Stimulated activated CD8-positive, alpha-beta memory T cell treated with anti-CD3 and anti-CD28 coated beads, Interleukin-15, amount 100 ng/mL, for 48 hours (primary cell): ENCODE measurements around the gene ZFYVE21.

ENCODE experiments used
- DNase-seq, 2 donors: peaks; one replicate each; pipeline ENCODE4 v3.0.0-alpha.2; 2020; ENCODE audit warnings: low read depth in 2 of 2

Gene ZFYVE21

DNA sequence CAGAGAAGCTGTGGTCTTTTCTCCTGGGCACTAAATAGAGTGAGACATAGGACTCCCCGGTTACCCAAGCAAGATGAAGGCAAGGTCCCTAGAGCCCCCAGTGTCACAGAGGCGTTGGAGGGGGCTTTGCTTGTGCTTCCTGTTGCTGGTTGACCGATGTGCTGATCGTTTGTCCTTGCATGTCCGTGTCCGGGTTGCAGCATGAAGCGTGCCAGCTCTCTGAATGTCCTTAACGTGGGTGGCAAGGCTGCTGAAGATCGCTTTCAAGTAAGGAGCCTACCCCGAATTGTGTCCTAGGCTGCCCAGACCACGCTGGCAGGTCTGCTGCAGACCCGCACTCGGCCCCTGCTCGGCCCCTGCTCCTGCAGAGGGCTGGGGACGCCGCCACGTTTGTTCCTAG lies 23.5 kb upstream of the ZFYVE21 start:
- no peak for DNase-seq

DNA sequence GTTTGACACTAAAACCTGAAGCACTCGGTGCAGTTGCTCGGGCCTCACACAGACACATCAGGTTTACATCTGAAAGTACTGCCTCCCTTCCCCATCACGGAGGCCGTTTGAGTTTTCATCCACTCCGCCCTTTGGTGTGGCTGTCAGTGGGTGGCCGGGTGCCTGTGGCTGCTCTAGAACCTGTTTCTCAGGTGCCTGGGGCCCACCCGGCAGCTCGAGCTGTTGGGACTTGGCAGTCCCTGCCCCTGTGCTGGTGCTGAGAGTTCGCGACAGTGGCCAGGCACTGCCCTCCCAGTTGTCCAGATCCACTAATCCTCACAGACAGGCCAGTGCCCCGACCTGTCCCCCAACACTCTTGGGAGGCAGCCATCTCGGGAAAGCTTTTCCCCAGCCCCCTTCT lies 22.7 kb upstream of the ZFYVE21 start:
- DNase-seq: no peak

GRCh38 chr14:103693515-103693914 lies 22.1 kb upstream of the ZFYVE21 start:
- no peak for DNase-seq

- DNase-seq: no peak
Measured at GRCh38 chr14:103694572-103695026, 21.0 kb upstream of the ZFYVE21 start.

DNA sequence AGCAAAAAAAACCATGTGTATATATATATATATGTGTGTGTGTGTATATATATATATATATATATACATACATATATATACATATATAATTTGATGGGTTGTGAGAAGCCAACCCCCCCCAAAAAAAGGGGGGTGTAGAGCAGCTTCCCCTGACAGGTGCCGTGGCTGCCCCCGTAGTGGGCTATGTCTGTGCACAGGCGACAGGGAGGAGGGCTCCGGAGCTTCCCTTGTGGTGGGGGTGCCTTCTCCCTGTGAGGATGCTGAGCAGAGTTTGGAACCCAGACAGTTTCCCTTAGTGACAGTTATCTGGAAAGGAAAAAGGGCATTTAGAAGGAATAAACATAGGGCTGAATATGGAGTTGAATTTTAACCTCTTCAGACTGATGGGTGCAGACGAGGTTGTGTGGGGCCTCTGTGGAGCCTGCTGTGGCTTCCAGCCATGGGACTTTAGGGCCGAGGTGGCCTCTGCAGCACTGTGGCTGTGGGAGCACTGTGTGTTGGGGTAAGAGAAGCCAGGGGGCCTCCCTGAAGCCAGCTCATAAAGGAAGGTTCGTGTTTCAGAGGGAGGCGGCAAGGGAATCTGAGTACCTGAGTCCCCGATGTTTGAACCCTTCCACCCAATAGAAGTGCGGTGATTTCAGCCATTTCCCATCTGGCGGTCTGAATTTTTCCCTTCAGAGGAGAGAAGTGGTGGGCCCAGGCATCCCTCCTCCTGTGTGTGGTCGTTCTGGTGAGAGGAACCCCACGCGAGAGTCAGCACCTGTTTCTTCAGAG lies 20.1 kb upstream of the ZFYVE21 start:
- DNase-seq: no peak

- DNase-seq: no peak
Measured at GRCh38 chr14:103696070-103696402, 19.6 kb upstream of the ZFYVE21 start.

- DNase-seq: no peak
Measured at GRCh38 chr14:103696466-103697071, 19.0 kb upstream of the ZFYVE21 start.

- DNase-seq: no peak
Measured at GRCh38 chr14:103697206-103697602, 18.4 kb upstream of the ZFYVE21 start.

DNA sequence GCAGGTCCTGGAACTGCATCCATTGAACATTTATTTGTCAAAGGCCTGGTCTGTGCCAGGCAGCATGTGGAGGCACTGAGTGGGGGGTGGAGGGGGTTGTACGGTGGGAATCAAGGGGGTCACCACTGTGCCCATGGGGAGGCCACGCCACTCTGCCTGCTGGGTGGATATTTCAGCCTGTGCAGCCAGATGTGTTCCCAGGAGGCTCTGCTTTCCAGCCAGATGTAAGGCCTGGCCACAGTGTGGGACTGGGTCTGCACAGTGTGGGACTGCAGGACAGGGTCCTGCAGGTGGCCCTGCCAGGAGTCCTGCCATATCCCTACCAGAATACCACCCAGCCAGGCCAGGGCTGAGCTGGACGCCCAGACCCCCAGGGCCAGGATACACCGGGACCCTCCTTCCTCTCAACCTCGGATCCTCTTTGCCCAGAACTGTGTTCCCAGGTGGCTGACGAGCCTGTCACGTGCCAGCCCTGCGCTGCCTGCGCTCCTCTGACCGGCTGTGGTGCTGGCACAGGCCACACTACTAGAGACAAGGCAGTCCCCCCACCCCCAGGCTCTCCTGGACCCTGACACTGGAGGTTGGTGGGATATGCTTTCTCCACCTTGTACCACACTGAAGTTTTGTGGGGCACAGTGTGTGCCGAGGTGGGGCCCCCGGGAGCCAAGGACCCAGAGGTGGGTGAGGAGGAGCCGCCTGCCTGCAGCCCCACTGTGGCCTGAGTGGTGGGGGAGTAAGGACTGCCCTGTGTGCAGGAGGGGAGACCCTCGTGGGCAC lies 17.8 kb upstream of the ZFYVE21 start:
- no peak for DNase-seq

GRCh38 chr14:103698380-103699260 lies 17.0 kb upstream of the ZFYVE21 start:
- DNase-seq: no peak

DNA sequence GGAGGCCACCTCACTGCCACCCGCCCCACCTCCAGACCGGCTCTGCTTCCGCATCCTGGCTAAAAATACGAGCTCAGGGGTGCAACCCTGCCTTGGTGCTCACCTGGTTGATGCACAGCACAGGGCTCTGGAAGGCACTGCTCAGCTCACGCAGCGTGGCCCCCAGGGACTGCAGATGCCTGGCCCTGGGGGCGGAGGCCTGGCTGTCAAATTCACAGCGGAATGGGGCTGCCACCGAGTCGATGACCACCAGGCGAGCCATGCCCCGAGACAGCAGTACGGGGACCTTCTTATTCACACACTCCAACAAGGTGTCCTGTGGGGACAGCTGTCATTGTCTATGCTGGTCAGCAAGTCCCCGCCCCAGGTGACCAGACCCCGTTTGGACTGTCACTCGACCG lies 16.3 kb upstream of the ZFYVE21 start:
- no peak for DNase-seq

- DNase-seq: no peak
Measured at GRCh38 chr14:103699901-103700752, 15.5 kb upstream of the ZFYVE21 start.

GRCh38 chr14:103700753-103701490 lies 14.7 kb upstream of the ZFYVE21 start:
- DNase-seq: no peak

- no peak for DNase-seq
Measured at GRCh38 chr14:103702095-103702494, 13.5 kb upstream of the ZFYVE21 start.

- DNase-seq: no peak
Measured at GRCh38 chr14:103702497-103703432, 12.8 kb upstream of the ZFYVE21 start.

- DNase-seq: no peak
Measured at GRCh38 chr14:103703433-103704385, 11.9 kb upstream of the ZFYVE21 start.

DNA sequence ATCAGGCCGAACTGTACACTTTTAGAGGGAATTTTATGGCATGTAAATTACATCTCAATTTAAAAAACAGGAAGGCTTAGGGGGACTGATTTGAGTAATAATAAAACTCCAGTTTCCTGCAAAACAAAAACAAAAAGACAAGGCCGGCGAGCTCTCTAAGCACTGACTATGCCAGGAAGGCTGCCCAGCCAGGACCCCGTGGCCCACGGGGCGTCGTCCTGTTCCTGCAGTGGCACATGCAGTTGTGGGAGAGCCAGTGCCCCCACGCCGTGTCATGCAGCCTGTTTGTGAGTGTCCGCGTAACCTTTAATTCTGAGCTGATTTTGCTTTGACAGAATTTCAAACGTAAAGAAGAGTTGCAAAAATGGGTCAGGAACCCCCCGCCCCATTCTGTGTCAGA lies 10.9 kb upstream of the ZFYVE21 start:
- DNase-seq: no peak

GRCh38 chr14:103705118-103705503 lies 10.5 kb upstream of the ZFYVE21 start:
- no peak for DNase-seq
